SKM-1 treated with dmso at 0.1 percent for 144 hours (cell line): ENCODE data around the gene COX20.

Source experiments
- DNase-seq: peaks from one replicate; lab custom pipeline; 2025; ENCODE audit not compliant: unreplicated experiment; lab: John Stamatoyannopoulos, UW

COX20 gene

DNA sequence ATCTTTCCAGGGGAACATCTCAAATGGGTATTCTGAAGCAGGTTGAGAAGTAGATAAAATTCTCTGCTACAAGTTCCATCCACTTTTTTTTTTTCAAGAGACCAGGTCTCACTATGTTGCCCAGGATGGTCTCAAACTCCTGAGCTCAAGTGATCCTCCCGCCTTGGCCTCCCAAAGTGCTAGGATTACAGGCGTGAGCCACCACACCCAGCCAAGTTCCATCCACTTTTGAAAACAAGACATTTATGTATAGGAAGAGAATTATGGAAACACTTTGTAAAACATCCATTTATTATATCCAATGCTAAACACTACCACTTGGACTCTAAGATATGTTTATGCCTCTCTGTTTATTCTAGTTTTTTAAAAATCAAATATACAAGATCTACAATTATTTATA lies 15.4 kb downstream of the COX20 start:
- no peak for DNase-seq

DNA sequence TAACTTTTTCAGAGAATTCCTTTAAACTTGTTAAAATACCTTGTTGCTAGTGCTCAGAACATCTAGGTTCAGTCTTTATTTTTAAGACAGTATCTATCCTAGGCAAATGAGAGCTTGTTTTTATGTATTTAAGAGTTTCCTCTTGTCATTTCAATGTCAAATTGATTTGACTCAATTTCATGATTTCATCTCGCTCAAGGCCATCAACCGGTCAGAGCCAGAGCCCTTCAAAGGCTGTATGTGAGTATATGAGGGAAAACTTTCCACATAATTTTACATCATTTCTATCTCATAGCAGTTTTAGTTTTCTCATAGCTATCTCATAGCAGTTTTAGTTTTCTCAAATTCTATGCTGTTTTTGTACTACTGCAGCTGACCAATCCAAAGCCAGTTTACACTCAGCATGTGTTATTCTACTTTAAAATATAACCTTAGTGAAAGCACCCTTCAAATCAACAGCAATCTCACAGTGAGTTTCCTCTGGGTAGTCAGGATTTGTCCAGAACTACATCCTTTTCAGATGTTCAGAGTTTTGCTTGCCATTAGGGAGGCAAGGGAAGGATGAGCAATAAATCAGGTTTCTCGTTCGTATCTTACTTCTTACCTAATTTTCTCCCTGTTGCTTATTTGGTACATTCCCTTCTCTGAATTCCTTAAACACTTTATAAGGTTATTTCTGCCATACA lies 16.2 kb downstream of the COX20 start:
- DNase-seq: no peak

DNA sequence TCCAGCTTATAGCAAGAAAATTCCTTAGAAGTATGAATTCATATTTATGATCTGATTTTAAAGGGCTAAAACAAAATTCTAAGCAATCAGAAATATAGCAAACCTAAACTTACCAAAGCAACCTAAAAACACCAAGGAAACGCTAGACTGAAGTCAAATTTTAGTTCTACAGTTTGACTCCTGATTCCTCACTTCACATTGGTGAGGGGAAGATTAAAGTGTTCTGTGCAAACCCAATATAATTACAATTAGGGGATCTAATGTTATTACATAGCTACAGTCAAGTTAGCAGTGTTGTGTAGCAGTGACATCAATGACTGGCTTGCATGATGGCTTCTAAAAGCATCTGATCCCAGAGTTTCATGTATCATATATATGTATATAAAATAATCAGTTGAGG lies 17.2 kb downstream of the COX20 start:
- no peak for DNase-seq

DNA sequence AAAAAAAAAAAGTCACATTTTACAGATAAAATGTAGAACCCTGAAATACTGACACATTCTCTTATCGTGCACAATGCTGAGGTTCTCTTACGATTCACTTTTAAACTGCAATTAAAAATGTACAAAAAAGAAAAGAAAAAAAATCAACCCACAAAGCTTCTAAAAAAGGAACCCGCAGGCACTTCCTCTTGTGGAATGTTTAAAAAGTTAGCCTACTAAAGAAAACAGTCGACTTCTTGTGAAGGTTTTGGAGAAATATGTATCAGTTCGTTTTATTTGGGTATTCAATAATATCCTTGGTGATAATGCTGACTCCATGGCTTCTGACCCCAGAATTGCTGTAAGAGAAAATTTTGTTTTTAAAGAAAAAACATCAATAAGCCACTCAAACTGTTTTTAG lies 18.7 kb downstream of the COX20 start:
- DNase-seq: no peak

DNA sequence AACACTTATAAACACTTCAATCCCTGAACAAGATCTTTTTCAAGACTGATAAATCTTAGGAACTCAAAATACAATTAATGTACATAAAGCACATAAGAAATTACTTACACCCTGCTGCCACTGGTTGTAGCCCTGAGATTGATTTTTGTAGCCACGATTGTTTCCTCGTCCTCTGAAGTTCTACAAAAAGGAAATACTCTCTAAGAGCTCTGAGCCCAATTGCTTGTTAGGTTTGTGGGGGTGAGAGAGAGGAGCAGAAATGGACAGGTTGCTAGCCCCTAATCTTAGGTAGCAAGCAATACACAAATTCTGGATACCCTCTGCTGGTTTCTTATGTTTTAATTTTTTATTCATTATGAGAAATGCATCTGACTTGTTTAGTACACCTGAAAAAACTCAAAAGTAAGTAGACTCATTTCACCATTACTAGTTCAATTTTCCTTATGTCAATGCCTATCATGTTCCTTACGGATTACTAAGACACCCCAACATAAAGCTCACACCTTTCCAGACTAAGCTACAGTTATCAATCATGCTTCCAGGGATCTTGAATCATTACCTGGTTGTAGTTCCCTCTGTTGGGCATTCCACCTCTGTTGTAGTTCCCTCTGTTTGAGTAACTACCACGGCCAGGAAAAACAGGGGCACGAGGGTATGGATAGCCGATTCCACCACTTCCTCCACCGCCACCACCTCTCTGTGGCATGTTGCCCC lies 19.6 kb downstream of the COX20 start:
- DNase-seq: no peak

DNA sequence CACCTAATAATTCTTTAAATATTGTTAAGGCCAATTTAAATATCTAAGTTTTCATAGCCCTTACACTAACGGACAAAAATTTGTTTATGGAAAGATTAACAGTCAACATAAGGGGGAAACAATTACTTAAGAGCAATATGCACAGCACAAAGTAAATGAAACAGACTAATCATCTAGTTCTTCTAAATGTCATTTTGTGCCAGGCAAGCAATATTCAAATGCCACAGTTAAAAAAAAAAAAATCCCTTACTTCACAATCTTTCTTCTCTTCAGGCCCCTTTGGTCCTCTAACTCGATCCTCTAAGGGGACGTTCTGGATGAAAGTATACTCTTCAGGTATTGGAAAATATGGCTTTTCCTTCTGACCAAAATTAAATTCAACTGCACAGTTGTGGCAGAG lies 22.3 kb downstream of the COX20 start:
- DNase-seq: no peak

DNA sequence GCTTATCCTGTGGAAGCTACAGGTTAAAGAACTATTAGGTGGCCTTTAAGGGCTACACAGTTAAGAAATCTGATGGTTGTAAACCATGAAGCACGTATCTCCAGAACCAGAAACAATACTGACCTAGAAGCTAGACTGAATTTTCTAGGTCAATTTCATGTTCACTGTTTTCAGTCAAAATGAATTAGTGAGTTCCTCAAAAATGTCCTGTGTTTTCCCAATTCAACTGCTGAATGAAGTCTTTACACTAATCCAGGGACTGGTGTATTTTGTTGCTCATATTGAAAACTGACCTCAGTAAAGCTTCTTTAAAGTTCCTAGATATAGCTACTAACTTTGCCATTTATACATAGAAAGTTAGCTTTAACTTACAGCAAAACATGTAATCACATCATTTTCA lies 22.9 kb downstream of the COX20 start:
- no peak for DNase-seq

DNA sequence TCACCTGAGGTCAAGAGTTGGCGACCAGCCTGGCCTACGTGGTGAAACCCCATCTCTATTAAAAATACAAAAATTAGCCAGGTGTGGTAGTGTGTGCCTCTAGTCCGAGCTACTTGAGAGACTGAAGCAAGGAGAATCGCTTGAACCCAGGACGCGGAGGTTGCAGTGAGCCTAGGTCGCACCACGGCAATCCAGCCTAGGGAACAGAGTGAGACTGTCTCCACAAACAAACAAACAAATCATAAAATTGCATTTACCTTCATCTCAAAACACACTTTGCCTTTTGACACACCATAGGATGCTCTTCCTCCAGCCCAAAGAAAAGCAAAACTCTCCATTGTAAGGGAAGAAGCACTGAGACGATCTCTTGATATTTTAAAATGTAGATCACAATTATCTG lies 24.6 kb downstream of the COX20 start:
- no peak for DNase-seq

DNA sequence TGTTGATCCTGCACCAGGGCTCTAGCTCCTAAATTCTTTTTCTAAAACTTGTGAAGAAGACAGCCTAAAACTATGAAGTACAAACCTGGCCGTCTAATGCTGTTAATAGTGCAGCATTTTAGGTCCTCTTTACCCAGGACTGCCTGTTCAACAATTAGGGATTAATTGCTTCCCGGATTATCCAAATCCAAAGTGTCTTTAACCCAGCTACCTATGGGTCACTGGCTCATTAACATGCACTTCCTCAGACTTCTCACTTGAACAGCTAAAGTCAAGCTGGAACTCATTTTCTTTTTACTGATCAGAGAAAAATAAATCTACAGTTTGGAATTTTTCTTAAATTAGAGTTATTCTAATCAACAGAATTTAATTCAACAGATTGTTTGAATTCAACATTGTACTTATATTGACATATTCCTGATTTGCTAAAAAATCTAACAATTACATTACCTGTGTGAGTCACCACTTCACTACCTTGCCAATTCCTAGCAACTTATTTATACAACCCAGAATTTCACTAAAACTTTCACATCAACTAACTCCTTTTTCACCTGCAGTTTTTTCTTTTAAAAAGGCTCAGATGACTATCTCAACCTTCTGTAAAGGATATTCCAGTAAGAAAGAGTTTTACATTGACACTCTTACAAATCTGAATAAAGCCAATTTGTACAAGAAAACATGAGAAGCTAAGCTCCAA lies 25.6 kb downstream of the COX20 start:
- no peak for DNase-seq

DNA sequence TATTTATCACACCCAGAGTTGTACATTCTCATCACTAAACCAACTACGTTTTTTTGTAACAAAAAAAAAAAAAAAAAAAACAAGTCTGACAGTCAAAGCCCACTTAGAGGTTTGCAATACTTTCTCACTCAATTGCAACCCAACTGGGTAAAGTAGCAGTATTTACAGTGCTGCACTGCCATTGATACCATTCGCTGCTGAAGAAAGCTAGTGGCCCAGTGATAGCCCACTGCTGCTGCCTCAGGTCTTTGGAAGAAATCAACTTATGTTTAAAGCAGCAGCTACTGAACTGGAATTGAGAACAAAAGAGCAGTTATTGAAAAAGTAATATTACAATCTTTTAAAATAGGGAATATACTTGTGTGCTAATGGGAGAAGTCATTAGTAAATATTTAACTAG lies 26.2 kb downstream of the COX20 start:
- no peak for DNase-seq

DNA sequence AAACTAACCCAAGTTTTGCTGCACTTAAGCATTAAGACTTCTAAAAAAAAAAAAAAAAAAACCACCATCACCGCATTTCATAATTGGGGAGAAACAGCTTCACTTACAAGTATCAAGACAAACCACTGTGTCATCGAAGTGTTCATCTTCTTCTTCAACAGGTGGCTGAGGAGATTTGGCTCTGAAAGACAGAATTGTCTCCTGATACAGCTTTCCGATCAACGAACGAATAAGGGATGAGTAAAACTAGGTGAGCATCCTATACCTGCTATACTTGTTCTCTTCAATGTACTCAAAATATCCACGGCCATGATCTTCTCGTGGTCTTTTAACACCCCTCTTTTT lies 26.9 kb downstream of the COX20 start:
- peak; percentile 36 for DNase-seq

DNA sequence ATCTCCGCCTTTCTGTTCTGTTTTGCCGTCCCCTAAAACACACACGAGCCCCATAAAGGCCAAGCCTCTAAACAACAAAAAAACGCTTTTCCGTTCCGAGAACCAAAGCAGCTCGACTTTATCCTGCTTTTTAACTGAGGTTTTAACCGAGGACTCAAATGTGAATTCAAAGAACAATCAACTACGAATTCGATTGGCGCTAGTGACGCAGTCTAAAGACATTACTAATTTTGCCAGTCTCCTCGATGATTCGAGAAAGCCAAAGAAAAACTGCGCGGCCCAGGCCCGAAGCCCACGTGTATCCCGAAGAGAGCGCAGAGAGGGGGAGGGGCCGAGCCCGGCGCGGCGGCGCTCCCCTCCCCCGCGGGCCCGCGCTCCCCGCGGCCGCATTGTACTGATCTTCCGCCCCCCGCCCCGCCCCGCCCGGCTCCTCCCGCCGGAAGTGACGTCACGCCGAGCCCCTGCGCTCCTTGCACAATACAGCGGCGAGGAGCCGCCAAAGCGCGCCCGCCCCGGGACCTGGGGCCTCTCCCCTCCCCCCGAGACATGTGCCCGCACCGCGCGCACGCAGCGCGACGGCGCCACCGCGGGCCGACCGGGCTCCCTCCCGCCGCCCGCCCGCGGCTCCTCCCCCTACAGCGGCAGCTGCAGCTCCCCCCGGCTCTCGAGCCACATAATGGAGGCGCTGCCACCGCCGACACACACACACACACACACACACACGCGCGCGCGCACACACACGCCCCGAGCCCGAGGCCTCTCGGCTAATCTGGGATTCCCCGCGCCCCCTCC lies 27.4 kb downstream of the COX20 start:
- DNase-seq: peak; percentile 90

DNA sequence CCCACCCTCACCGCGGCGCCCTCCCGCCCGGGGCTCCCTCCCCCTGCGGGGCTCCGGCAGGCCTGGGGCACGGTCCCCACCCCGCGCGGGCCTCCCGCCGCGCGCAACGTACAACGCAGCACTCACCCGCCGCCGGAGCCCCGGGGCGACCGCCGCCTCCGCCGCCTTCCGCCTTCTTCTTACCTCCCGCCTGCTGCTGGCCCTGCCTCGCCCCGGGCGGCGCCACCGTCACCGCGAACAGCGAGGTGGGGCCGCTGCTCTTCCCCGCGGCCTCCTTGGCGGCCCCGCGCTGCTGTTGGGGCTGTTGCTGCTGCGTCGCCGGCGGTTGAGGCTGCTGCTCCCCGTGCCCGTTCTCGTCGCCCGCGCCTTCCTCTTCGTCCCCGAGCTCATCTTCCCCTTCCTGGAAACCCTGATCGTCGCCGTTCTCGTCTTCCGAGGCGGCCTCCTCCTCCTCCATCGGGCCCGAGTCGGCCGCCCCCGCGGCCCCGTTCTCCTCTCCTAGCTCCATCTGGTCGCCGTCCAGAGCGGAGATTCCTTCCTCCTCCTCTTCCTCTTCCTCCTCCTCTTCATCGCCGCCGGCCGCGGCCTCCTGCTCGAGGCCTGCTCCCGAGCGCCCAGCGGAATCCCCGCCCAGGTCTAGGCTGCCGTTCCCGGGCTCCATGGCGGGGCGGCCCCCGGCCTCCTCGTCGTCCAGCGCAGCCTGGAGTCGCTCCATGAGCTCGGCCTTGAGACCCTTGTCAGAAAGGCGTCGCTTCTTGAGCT lies 28.2 kb downstream of the COX20 start:
- no peak for DNase-seq

DNA sequence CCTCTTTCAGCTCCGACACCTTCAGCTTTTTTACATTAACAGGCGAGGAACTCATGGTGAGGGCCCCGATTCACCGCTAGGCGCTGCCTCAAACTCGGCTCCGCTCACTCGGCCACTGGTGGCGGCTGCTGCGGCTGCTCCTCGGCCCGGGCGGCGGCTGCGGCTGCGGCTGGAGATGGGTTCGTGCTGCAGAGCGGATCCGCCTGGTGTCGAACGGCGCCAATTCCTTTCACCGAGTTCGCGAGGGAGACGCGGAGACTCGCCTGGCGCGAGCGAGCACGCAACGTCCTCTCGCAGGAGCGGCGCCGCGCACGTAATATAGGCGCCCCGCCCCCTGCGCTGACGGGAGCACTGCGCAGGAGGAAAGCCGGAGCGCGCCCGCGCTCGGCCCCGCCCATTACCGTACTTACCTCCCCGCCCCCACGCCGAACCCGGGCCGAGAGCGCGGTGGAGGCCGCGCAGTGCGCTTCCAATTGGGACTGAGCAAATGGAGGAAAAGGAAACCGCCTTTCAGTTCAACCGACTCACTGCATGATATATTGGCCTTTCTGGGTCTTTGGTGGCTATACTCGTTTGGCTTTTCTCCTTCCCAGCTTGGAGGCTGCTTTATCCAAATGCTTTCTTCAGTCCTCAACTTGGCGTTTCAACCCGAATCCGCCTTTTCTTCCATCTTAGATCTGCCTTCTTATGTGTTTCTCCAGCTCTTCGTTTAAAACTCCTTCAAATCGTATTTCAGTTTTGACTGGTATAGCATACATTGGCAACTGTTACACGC lies 29.0 kb downstream of the COX20 start, which contains the start of gene HNRNPU:
Gene HNRNPU, minus strand, starts transcription at position 291 of the 775 bp plus-strand sequence. Its CDS starts 236 bp downstream, at position 55.
- peak; percentile 97 for DNase-seq

DNA sequence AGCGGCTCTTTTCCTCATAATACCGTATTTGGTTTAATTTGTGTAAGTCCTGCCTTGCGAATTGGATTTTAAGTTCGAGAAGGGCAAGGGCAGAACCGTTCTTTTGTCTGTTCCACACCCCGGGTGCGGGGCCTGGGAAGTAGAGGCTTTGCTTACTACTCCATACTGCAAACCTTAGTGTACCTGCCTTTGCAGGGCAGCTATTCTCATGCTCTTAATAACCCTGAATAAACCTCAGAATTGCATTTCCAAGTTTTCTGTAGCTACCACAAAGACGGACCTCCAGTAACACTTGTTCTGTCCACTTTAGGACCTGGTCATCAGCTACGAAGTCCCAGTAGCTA lies 29.5 kb downstream of the COX20 start:
- no peak for DNase-seq

DNA sequence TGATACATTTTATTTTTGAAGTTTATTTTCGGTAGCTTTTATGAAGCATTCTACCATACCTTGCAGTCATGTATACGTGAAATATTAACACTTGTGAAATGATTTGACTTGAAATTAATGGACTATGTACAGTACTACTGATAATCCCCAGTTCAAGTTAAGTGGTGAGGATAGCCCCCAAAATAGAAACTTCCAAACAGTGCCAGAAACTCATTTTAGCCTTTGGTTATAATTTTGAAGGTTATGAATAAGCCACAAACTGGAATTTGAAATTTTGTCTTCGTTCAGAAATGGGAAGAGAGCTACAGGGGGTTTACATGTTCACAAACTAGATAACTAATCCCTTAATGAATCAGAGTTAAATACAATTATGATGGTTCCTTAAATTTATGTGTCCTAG lies 30.4 kb downstream of the COX20 start:
- no peak for DNase-seq

DNA sequence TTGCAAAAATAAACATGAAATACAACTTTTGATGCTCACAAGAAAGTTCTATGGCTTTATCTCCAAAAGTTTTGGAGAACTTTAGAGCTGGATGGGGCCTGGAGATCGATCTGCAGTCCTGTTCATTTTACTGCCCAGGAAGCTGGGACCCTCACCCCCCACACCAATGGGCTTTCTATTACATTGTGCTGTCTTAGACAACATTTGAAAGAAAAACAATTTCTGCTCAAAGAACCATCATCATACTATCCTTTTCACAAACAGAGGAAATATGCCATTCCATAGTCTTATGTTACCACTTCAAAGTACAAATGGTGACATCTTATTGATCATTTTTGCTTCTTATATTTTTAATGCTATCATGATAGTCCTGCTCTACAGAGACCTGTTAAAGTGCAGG lies 30.9 kb downstream of the COX20 start:
- no peak for DNase-seq

DNA sequence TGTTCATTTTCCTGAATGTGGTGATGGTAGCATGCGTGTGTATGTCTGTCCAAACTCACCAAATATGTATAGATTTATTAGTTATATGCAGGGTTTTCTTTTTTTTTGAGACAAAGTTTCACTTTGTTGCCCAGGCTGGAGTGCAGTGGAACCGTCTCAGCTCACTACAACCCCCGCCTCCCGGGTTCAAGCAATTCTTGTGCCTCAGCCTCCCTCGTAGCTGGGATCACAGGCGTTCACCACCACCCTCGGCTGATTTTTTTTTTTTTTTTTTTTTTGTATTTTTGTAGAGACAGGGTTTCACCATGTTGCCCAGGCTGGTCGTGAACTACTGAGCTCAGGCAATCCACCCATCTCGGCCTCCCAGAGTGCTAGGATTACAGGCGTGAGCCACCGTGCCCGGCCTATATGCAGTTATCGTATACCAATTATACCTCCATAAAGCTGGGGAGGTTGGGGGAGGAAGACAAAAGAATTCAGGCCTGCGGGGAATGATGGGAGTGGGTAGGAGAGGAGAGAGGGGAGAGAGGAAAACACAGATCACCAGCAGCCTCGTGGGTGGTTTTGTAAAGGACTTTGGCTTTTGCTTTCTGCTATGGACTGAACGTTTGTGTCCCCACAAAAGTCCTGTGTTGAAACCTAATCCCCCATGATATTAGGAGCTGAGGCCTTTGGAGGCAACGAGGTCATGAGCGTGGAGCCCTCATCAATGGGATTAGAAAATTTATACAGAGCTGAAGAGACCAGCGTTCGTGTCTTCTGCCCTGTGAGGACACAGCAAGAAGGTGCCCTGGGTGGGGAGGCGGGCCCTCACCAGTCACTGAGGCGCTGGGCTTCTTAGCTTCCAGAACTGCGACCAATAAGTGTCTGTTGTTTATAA lies 33.3 kb downstream of the COX20 start:
- DNase-seq: no peak

DNA sequence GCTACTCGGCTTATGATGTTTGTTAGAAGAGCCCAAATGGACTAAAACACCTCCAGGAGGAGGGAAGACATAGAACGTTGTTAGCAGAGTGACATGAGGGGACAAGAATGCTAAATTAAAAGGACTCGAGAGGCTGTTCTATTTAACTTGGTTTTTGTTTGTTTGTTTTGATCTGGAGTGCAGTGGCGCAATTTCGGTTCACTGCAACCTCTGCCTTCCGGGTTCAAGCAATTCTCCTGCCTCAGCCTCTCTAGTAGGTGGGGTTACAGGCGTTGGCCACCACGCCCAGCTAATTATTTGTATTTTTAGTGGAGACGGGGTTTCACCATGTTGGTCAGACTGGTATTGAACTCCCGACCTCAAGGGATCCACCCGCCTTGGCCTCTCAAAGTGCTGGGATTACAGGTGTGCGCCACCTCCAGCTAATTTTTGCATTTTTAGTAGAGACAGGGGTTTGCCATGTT lies 33.9 kb downstream of the COX20 start:
- no peak for DNase-seq
